GM19397 (cell line): ENCODE measurements around the gene IVD.
A peak's percentile ranks its signal among the peaks of the same experiment; 100 is the strongest.
"Not testable (repeated sequence)": the region's sequence is repeated elsewhere in the genome, so short reads cannot be mapped to it uniquely, and the experiment has no call there.

Experiments used
- ATAC-seq: cut with Tn5 transposase; IDR thresholded peaks from one replicate; pipeline ENCODE4 v1.9.1; 2021; ENCODE audit warnings: mild to moderate bottlenecking, moderate library complexity; ENCODE audit not compliant: unreplicated experiment

Gene IVD

DNA sequence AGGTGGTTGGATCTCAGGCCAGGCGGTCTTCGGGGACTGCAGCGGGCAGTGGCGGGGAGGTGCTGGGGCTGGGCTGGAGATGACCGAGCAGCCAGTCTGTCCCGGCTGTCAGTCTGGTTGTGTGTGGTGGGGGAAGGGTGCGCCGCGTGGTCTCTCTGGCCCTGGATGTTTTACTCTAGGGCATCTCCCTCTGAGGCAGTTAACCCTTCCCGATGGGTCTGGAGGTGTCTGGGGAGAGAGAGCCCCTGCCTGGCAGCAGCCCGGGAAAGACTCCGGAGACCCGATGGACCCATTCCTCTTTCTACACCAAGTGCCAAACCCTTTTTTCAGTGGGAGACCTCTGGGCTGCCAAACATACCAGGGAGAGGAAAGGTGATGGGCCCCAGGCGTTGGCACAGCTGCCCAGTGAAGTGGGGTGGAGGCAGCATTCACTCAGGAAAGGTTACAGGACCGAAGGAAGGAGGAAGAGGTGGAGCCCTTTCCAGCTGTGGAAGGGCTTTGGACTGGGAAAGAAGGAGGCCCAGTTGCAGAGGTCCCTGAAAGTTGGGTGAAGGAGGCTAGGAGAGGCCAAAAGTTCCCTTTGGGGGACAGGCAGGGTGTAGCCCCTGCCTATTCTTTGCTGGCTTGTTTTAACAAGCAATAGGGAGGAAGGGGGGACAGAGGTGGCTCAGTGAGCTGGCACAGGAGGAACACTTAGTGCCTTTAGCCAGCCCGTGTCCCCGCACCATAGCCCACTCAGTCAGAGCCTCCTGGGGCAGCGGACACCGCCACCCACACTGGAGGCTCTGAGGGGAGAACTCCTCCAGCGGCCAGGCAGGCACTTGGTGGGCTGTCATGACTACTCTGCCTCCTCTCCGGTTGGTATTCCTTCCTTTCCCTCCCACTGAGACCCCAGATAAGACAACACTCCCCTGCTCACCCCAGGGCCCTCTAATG is 32.4 kb downstream of the IVD start:
- no peak for ATAC-seq

DNA sequence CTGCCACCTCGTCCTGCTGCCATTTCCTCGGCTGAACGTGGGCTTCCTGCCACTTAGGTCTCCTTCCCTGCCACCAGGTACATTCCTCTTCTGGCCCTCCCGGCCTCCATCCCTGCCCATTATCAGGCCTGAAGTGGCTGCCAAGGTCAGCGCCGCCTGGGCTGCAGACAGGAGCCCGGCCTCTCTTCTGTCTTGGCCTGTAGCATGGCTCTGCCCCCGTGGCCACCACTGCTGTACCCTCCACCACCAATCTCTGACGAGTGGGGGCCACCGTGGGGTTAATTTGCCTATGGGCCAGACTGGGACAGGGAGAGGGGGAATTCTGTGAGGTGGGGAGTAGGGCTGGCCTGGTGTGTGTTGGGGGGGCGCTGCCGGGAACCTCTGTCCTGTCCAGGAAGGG is 33.1 kb downstream of the IVD start:
- no peak for ATAC-seq

- ATAC-seq = no peak
Measured at GRCh38 chr15:40439461-40439959, 33.9 kb downstream of the IVD start.

GRCh38 chr15:40439960-40440742 is 34.6 kb downstream of the IVD start:
- ATAC-seq = no peak

DNA sequence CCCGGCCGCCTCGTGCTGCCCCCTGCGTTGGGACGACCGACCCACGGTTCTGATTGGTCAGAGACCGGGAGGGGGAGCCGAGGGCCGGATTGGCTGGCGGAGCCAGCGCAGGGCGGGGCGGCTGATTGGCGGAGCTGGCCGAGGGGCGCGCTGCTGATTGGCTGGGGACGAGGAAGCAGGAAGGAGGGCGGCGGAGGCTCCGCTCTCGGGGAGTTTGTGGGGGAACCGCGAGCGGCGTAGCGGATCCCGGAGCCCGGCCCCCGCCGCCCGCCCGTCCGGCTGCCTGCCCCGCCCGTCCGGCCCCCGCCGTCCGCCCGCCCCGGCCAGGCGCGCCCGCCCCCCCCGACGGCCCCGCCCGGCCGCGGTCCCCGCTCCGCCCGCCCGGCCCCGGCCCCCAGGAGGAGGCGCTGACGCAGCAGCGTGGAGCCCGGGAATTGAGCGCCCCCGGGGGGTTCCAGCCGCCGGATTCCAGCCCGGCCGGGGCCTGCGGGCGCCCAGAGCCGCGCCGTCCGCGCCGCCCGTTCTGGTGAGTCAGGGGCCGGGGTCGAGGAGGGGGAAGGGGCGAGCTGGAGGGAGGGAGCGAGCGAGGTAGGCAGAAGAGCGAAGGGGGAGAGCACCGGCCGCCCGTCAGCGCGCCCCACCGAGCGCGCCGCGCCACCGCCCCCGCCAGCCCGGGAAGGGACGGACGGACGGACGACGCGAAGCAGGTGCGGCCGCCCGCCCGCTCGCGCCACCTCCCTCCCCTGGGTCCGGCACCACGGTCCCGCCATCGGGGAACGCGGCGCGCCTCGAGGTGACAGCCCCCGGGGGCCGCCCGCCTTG is 35.4 kb downstream of the IVD start, which contains the start of gene BAHD1:
TSS of gene BAHD1 (plus strand) at position 211 of the 822 bp plus-strand sequence. CDS start 17,512 bp downstream, outside the sequence.
- peak; percentile 89 for ATAC-seq

DNA sequence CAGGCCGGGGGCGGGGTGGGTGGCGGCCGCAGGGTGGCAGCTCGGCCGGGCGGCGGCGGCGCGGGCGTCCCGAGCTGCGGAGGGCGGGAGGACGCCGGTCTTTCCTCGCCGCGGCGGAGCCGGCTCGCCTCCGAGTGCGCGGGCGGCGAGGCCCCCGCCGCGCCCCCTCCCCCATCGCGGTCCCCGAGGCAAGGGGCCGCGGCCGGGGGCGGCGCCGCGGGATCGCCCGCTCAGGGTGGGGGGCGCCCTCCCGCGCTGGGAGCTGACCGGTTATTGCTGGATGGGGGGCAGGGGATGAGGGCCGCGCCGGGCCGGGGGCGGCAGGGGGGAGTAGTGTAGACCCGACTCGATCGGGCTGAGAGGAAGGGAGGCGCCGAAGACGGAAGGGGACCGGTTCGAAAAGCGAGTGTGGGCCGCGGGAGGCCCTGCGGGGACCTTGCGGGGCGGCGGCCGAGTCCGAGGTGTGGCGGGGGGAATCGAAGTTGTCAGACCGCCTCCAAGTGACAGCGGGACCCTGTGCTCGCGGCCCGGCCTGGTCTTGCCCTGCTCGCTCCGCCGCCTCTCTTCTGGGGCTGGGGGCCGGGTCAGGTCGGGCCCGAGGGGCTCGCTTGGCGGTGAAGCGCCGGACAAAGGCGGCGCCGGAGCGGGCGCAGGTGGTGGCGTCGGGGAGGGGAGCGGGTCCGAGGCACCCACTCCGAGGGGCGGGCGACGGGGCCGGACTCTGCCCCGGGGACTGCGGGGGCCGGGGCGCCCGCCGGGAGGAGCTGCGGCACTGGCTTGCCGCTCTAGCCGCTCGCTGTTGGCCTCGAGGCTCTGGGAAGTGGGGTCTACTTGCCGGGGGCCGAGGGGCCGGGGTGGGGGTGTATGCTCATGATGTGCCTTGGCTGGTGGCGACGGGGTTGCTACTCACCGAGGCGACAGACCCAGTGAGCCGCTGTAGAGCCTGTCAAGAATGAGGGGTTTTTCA is 36.3 kb downstream of the IVD start:
- no peak for ATAC-seq

DNA sequence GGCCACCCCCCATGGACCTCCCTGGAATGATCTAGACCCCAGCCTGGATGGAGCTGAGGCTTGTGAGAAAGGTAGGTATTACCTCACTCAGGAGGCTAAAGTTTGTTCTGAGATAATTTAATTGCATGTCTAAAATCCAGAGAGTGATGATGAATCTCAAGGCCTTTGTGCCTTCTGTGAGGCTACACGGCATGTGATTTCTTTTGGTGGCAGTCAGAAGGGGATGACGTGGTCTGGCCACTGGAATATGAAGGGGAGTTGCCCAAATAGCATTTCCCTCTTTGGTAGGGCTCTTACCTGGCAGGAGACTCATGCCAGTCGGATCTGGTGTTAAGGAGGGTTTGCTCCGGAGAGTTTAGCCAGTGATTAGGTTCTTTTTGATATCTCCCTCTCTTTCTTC is 37.7 kb downstream of the IVD start:
- no peak for ATAC-seq

- no peak for ATAC-seq
Measured at GRCh38 chr15:40443846-40444245, 38.3 kb downstream of the IVD start.

- no peak for ATAC-seq
Measured at GRCh38 chr15:40444736-40445135, 39.1 kb downstream of the IVD start.

DNA sequence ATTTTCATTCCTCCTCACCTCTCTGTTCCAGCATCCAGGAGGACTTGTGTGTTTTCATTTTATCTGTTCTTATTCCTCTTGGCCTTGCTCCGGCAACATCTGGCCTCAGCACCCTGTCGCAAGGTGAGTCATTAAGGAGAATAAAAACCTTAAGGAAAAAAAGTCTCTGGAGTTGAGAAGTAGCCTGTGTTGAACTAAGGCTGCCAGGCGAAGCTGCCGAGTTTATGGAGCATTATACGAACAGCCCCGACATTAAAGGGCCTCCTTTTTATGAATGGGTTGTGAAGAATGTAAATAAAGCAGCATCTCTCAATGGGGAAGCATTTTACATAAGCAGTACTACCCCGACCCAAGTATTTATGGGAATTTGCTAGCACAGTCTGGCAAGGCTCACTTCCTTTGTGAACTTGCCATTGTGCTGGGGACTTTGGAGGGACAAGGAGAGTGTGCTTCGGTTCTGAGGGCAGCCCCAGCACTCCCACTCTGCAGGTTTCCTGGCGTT is 39.9 kb downstream of the IVD start:
- ATAC-seq = no peak

GRCh38 chr15:40446144-40446543 is 40.5 kb downstream of the IVD start:
- ATAC-seq = no peak

DNA sequence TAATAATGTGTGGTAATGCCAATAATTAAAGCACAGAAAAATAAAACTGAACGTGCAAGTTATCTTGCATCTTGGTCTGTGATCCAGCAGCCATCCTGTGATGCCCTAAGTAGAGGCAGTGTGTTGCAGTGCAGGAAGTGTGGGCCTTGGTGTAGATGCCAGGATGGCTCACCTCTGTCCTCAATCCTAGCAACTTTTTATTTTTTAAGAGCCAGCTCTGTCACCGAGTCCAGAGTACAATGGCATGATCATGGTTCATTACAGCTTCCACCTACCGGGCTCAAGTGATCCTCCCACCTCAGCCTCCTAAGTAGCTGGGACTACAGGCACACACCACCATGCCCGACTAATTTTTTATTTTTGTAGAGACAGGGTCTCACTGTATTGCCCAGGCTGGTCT is 42.8 kb downstream of the IVD start:
- no peak for ATAC-seq

- ATAC-seq = no peak
Measured at GRCh38 chr15:40449275-40449674, 43.7 kb downstream of the IVD start.

DNA sequence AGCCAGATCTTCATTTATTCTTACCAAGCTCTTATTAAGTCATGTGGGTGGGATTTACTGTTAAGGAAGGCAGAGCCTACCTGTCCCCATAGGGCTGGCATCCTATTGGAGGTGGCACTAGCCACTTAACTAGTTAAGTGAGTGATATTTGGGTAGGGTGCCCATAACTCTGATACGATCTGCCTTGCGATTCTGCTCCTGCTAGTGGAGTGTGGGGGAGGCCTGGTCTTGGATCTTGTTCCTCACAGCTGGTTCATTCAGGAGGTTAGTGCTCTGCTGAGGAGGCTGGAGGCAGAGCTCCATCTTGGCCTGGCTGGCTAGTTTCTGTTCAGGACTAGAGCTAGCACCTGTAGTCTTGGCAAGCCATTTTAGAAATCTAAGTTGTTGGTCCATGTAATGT is 44.5 kb downstream of the IVD start:
- ATAC-seq = no peak

DNA sequence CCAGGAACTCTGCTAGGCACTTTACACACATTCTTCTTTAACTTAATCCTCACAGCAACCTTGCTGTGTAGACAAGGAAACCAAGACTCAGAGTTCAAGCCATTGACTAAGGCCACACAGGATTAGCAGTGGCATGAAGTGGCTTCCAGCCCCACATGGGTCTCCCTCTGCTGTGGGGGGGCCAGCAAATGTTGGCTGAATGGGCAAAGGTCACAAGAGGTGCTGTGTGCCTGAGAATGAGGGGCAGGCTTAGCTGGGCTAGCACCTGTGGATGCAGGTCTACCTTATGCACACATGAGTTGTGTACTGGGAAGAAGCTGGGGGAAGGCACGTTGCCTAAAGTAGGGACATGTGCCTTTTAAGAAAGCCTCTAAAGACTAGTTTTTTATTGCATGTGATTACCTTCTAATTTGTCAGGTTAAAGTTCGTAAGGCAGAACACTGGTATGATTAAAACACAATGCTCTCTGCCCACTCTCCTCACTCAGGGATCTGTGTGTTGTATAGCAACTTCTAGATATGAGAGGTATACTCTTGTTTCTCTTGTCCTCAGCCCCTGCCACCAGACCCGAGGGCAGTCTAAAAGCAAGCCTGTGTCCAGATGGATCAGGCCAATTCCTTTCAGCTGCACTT is 46.0 kb downstream of the IVD start:
- no peak for ATAC-seq

- ATAC-seq = no peak
Measured at GRCh38 chr15:40452296-40453090, 46.9 kb downstream of the IVD start.

- not testable (repeated sequence) for ATAC-seq
Measured at GRCh38 chr15:40453941-40454340, 48.3 kb downstream of the IVD start.

DNA sequence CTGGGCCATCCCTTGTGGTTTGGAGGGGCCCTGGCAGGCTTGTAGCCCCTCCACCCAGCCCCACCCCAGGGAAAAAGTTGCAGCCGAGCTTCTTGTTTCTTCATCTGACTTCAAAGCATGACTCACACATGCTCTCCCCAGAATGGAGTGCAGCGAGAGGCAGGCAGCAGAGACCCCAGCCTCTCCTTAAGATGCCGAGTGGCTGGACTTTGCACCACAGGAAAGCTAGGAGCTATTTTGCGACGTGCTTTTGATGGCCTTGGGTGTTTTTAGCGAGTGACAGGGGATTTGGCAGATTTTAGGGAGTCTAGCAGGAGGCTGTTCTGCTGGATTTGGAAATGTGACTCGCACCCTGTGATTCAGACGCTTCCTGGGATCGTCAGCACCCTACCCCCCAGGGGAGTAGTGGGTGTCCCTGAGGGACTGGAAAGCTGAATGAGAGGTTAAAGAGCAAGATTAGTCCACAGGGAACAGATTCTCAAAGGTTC is 49.4 kb downstream of the IVD start:
- no peak for ATAC-seq
